GM18867 (cell line): ENCODE results near the gene CA5A.

Source experiments
- ATAC-seq: cut with Tn5 transposase; IDR thresholded peaks from one replicate; pipeline ENCODE4 v1.9.1; 2021; ENCODE audit warnings: mild to moderate bottlenecking, moderate library complexity; ENCODE audit not compliant: unreplicated experiment

The CA5A gene

GRCh38 chr16:87854053-87854906, 82.0 kb downstream of the CA5A start:
- ATAC-seq, result no peak

- ATAC-seq, result peak; percentile 48
Measured at GRCh38 chr16:87853411-87854052, 82.8 kb downstream of the CA5A start.

DNA sequence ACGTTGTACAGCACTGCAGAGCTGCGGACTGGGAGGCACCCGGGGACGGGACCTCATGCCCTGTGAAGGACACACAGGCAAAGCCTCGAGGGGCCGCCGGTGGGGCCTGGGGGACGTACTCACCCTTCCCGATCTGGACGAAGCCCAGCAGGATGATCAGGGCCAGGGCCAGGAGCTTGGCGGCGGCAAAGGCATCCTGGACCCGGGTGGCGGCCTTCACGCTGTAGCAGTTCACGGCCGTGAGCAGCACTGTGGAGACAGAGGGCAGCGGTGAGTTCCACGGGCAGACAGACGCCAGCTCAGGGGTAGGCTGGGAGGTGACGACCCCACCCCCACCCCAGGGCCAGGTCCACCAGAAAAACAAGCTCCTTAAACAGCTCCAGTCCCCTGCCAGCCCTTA, 84.7 kb downstream of the CA5A start:
- no peak for ATAC-seq

- no peak for ATAC-seq
Measured at GRCh38 chr16:87851141-87851587, 85.2 kb downstream of the CA5A start.

- no peak for ATAC-seq
Measured at GRCh38 chr16:87850009-87851006, 86.0 kb downstream of the CA5A start.

GRCh38 chr16:87849419-87850008, 86.8 kb downstream of the CA5A start:
- no peak for ATAC-seq

- ATAC-seq, result no peak
Measured at GRCh38 chr16:87848676-87849345, 87.5 kb downstream of the CA5A start.

- ATAC-seq, result no peak
Measured at GRCh38 chr16:87847785-87848675, 88.3 kb downstream of the CA5A start.

DNA sequence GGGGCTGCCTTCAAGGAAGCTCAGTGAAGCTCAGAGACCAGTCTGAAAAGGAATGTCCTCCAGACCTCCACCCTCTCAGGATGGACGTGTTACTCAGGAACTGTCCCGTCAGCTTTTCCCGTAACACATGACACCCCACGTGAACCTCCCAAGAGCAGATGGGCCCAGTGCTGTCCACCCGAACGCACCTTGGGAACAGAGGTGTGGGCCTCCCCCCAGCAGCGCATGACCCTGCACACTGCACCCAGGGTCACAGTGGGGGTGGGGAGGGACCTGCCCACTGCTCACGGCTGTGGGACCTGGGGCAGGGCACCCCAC, 88.9 kb downstream of the CA5A start:
- ATAC-seq, result no peak

- no peak for ATAC-seq
Measured at GRCh38 chr16:87846705-87847466, 89.4 kb downstream of the CA5A start.

- ATAC-seq, result no peak
Measured at GRCh38 chr16:87845807-87846619, 90.3 kb downstream of the CA5A start.

- no peak for ATAC-seq
Measured at GRCh38 chr16:87845213-87845612, 91.1 kb downstream of the CA5A start.

- no peak for ATAC-seq
Measured at GRCh38 chr16:87844809-87845208, 91.5 kb downstream of the CA5A start.

- ATAC-seq, result no peak
Measured at GRCh38 chr16:87844120-87844733, 92.1 kb downstream of the CA5A start.

GRCh38 chr16:87843678-87844105, 92.6 kb downstream of the CA5A start:
- no peak for ATAC-seq

- no peak for ATAC-seq
Measured at GRCh38 chr16:87842209-87842869, 94.0 kb downstream of the CA5A start.
